ENCODE measurements around the gene ZNF618. TPM values are rescaled to one million over a fixed set of nuclear protein-coding genes. Genes with fewer than 3 reads are reported as not detected.

ZNF618 gene
- total and polyA plus RNA-seq, 8 donors, result 9.9 to 38.6 (median 34.9) TPM

DNA sequence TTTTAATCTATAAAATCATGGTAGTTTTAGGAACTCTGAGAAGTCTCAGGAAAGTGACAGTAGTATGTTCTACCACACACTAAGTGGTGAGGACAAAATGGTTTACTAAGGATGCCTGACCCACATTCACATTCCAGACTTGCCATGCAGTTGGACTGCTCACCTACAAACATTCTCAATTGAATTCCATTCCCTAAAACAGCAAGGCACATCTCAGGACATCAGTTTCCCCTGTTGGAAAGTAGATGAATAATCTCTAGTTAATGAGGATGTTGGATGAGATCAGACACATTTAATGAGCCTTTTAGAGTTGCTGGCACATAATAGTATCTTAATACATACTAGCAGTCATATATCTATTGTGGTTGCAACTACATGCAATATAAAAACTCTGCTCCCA, 76.6 kb downstream of the ZNF618 start:
- Histone ChIP-seq H3K9me3 (no peaks in the 10 kb centered on the region), H3K27ac (no peak overlapping the region), H3K4me3 (no peak overlapping the region), H3K27me3 (no peaks in the 10 kb centered on the region), H3K4me1 (peaks cover 2 to 24% of the 10 kb centered on the region in 2 donors), H3K36me3 (no peaks in the 10 kb centered on the region)
- intact Hi-C loops (cut with DNase I), result no loop called here
- ATAC-seq (no peak), DNase-seq (no peak)
- TF ChIP-seq, protein P1, sequence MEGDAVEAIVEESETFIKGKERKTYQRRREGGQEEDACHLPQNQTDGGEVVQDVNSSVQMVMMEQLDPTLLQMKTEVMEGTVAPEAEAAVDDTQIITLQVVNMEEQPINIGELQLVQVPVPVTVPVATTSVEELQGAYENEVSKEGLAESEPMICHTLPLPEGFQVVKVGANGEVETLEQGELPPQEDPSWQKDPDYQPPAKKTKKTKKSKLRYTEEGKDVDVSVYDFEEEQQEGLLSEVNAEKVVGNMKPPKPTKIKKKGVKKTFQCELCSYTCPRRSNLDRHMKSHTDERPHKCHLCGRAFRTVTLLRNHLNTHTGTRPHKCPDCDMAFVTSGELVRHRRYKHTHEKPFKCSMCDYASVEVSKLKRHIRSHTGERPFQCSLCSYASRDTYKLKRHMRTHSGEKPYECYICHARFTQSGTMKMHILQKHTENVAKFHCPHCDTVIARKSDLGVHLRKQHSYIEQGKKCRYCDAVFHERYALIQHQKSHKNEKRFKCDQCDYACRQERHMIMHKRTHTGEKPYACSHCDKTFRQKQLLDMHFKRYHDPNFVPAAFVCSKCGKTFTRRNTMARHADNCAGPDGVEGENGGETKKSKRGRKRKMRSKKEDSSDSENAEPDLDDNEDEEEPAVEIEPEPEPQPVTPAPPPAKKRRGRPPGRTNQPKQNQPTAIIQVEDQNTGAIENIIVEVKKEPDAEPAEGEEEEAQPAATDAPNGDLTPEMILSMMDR (IDR thresholded peaks at IDR 0.05), result no peak

DNA sequence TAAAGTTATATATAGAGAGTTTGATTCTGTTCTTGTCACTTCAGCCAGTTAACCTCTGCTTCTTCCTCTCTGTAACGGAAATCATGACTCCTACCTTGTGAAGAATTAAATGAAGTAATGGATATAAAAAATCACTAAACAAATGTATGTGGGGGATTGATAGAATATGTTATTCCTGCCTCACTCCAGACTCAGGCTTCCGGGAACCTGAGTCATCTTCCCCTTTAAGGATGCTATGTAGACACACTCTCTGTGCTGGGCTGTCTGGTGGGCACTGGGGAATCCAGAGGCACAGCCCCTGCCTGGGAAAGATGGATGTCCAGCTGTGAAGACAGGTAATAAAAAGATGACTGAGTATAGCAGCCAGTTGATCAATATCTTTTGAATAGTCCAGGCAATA, 77.4 kb downstream of the ZNF618 start:
- DNase-seq (no peak), ATAC-seq (no peak)
- TF ChIP-seq, protein P1 (IDR thresholded peaks at IDR 0.05), result no peak
- peaks cover 2 to 30% of the 10 kb centered on the region in 2 donors for H3K4me1 ChIP-seq
- H3K36me3 ChIP-seq, result no peaks in the 10 kb centered on the region
- no peaks in the 10 kb centered on the region for H3K27me3 ChIP-seq
- intact Hi-C loops (cut with DNase I), result no loop called here
- no peaks in the 10 kb centered on the region for H3K9me3 ChIP-seq
- H3K4me3 ChIP-seq, result no peak overlapping the region
- H3K27ac ChIP-seq, result no peak overlapping the region

DNA sequence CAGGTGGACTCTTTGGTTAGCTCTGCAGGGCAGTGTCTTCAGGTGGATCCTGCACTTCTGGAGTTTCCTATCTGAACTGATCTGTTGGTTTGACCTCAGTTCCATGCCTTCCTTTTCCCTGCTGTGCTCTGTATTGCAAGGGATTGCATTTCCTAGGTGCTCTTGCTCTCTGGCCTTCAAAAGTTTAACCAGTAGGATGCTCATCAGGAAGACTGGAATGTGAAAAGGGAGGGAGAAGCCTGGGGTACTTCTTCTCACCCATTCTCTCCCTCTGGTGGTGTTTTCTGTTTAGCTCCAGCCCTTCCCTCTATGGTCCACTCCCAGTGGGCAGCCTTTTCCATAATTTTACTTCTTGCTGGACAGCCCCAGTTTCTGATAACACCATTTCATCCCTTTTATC, 78.5 kb downstream of the ZNF618 start:
- Histone ChIP-seq H3K36me3 (no peaks in the 10 kb centered on the region), H3K27ac (peak overlapping the region in 1 of 2 donors; percentile 48)

GRCh38 chr9:113955076-113955752, 79.1 kb downstream of the ZNF618 start:
- peak overlapping the region in 1 of 2 donors; percentile 77 for H3K27ac ChIP-seq
- ATAC-seq, result peak; percentile 45

More for the DNA sequence above, 78.5 kb downstream of the ZNF618 start:
- Histone ChIP-seq H3K4me1 (peaks cover 2 to 30% of the 10 kb centered on the region in 2 donors), H3K27me3 (no peaks in the 10 kb centered on the region), H3K4me3 (no peak overlapping the region), H3K9me3 (no peaks in the 10 kb centered on the region)
- TF ChIP-seq, protein P1 (IDR thresholded peaks at IDR 0.05), result no peak
- ATAC-seq (no peak), DNase-seq (no peak)
- intact Hi-C loops (cut with DNase I), result no loop called here

GRCh38 chr9:113956901-113957300, 80.8 kb downstream of the ZNF618 start:
- intact Hi-C loops (cut with DNase I), result no loop called here
- no peaks in the 10 kb centered on the region for H3K36me3 ChIP-seq
- H3K4me1 ChIP-seq, result peaks cover 2 to 30% of the 10 kb centered on the region in 2 donors
- no peak overlapping the region for H3K4me3 ChIP-seq
- TF ChIP-seq, protein P1 (IDR thresholded peaks at IDR 0.05), result no peak
- ATAC-seq (no peak), DNase-seq (no peak)
- no peaks in the 10 kb centered on the region for H3K27me3 ChIP-seq
- H3K27ac ChIP-seq, result no peak overlapping the region
- no peaks in the 10 kb centered on the region for H3K9me3 ChIP-seq

More at GRCh38 chr9:113955076-113955752, 79.1 kb downstream of the ZNF618 start:
- H3K4me1 ChIP-seq, result peaks cover 2 to 30% of the 10 kb centered on the region in 2 donors
- H3K4me3 ChIP-seq, result no peak overlapping the region
- intact Hi-C loops (cut with DNase I), result no loop called here
- H3K9me3 ChIP-seq, result no peaks in the 10 kb centered on the region
- no peaks in the 10 kb centered on the region for H3K36me3 ChIP-seq
- TF ChIP-seq, protein P1 (IDR thresholded peaks at IDR 0.05), result no peak
- DNase-seq, result peak in 2 of 4 donors; percentile 52 to 79
- H3K27me3 ChIP-seq, result no peaks in the 10 kb centered on the region

Data from left lung (tissue), 10 donors.